T-cell (primary cell): ENCODE measurements around the gene SPTBN2. TPM values are rescaled to one million over a fixed set of nuclear protein-coding genes. Genes with fewer than 3 reads are reported as not detected.

Source experiments
- ATAC-seq, 4 experiments: fragments of 200-7000 bp in 3 of 4; fragments of 150-1000 bp in 1 of 4; cut with Tn5 transposase; replicated peaks in 1 of 4; 1 replicate in 3 of 4; 2 replicates in 1 of 4; pipeline ENCODE4 v1.10.0; 2021; ENCODE audit warnings: moderate library complexity in 3 of 4, mild to moderate bottlenecking in 2 of 4, moderate number of reproducible peaks in 1 of 4
- CTCF ChIA-PET, 2 donors: fragments of 300-600 bp; sonication (Branson Sonifier 250); formaldehyde crosslinking; loops; one replicate each; lab custom pipeline; 2022; ENCODE audit warnings: antibody characterized with exemption in 2 of 2; lab: Charles Lee
- POLR2A ChIA-PET, 2 donors: fragments of 300-600 bp; sonication (Branson Sonifier 250); formaldehyde crosslinking; loops; one replicate each; lab custom pipeline; 2022; ENCODE audit warnings: antibody characterized with exemption in 2 of 2; lab: Charles Lee
- DNase-seq, 35 experiments: peaks; one replicate each; pipeline versions ENCODE4 v3.0.0 to v3.0.0-alpha.2; 2013 to 2023
- H3K27ac ChIP-seq: one replicate; pipeline ENCODE4 v1.5.1; 2013; ENCODE audit warnings: low read length
- H3K27me3 ChIP-seq, 2 experiments: replicated peaks in 1 of 2; 1 replicate in 1 of 2; 2 replicates in 1 of 2; pipeline versions ENCODE4 v1.6.1 to v1.7.0; 2013; ENCODE audit warnings: low read length in 1 of 2, mixed read lengths in 1 of 2; ENCODE audit not compliant: control insufficient read depth in 2 of 2, insufficient read depth in 2 of 2; ENCODE audit errors: extremely low read depth in 1 of 2
- H3K36me3 ChIP-seq, 2 donors: 1 replicate in 1 of 2; 2 replicates in 1 of 2; pipeline versions ENCODE4 v1.6.1 to v1.7.0; 2013; ENCODE audit warnings: low read length in 1 of 2; ENCODE audit not compliant: control insufficient read depth in 2 of 2, insufficient read depth in 1 of 2; ENCODE audit errors: extremely low read depth in 1 of 2
- H3K4me1 ChIP-seq, 2 experiments: 1 replicate in 1 of 2; 2 replicates in 1 of 2; pipeline versions ENCODE4 v1.6.1 to v1.7.0; 2013; ENCODE audit warnings: low read length in 2 of 2, mixed read lengths in 1 of 2; ENCODE audit not compliant: insufficient read depth in 2 of 2, control insufficient read depth in 1 of 2; ENCODE audit errors: extremely low read depth in 1 of 2
- H3K4me3 ChIP-seq, 2 donors: 1 replicate in 1 of 2; 2 replicates in 1 of 2; pipeline versions ENCODE4 v1.5.1 to v1.7.0; 2013; ENCODE audit warnings: mild to moderate bottlenecking in 2 of 2, low read length in 1 of 2, moderate library complexity in 1 of 2; ENCODE audit not compliant: control insufficient read depth in 1 of 2; ENCODE audit errors: extremely low read depth in 1 of 2
- H3K9me3 ChIP-seq: 2 replicates; pipeline ENCODE4 v1.7.0; 2013
- H3K27ac Mint-ChIP-seq, 2 donors: one replicate each; pipeline ENCODE4 v1.8.0; 2020 to 2021; ENCODE audit warnings: mild to moderate bottlenecking in 2 of 2, mixed read lengths in 2 of 2
- H3K27me3 Mint-ChIP-seq, 2 donors: one replicate each; pipeline ENCODE4 v1.8.0; 2021 to 2022; ENCODE audit warnings: mixed read lengths in 2 of 2
- H3K36me3 Mint-ChIP-seq: one replicate; pipeline ENCODE4 v1.8.0; 2021; ENCODE audit warnings: mixed read lengths
- H3K4me1 Mint-ChIP-seq, 3 donors: one replicate each; pipeline ENCODE4 v1.8.0; 2020 to 2022; ENCODE audit warnings: mixed read lengths in 3 of 3, mild to moderate bottlenecking in 1 of 3
- H3K4me3 Mint-ChIP-seq, 3 donors: one replicate each; pipeline ENCODE4 v1.8.0; 2020 to 2022; ENCODE audit warnings: mild to moderate bottlenecking in 3 of 3, mixed read lengths in 3 of 3, moderate library complexity in 3 of 3
- H3K9me3 Mint-ChIP-seq, 3 donors: one replicate each; pipeline ENCODE4 v1.8.0; 2020 to 2022; ENCODE audit warnings: mixed read lengths in 3 of 3
- WGBS: methylation state at CpG from one replicate; pipeline ENCODE4 v1.1.5; 2013; ENCODE audit warnings: missing lambda C conversion rate; ENCODE audit not compliant: insufficient coverage; 5-methylcytosine and 5-hydroxymethylcytosine counted together
- total RNA-seq, 35 experiments: library from RNA in 6 of 35; stranded (reverse) in 6 of 35; fragments of 120-200 nt in 1 of 35; gene quantifications; one replicate each; pipeline versions ENCODE4 v1.2.1 to v1.2.4 and lab custom pipeline; 2013 to 2026

SPTBN2 gene
- total RNA-seq, 5 donors from 2014 or later (not counting 1 experiment from before 2014, with no cell fraction given) = 0.13 to 1.1 (median 0.60) TPM; not detected in 1

- H3K36me3 Mint-ChIP-seq = no peaks in the 10 kb centered on the region
- CTCF ChIA-PET = no interaction called here
These were observed 20.3 kb downstream of the SPTBN2 start for GRCh38 chr11:66708701-66709100.

GRCh38 chr11:66708094-66708493 is 20.9 kb downstream of the SPTBN2 start:
- no peaks in the 10 kb centered on the region for H3K36me3 Mint-ChIP-seq
- POLR2A ChIA-PET = no interaction called here
- Histone ChIP-seq H3K27ac (no peak overlapping the region), H3K4me3 (no peak overlapping the region), H3K27me3 (peaks cover 0 to 14% of the 10 kb centered on the region in 2 experiments), H3K4me1 (no peaks in the 10 kb centered on the region), H3K9me3 (no peaks in the 10 kb centered on the region), H3K36me3 (no peaks in the 10 kb centered on the region)
- H3K4me3 Mint-ChIP-seq = no peak overlapping the region
- ATAC-seq (no peak), DNase-seq (no peak)
- CTCF ChIA-PET = no interaction called here
- H3K27ac Mint-ChIP-seq = no peak overlapping the region
- WGBS = 85% methylated on average over 9 of the region's 20 CpGs
- H3K4me1 Mint-ChIP-seq = peaks cover 0 to 2% (median 0%) of the 10 kb centered on the region in 3 donors
- peaks cover 0 to 3% of the 10 kb centered on the region in 2 donors for H3K27me3 Mint-ChIP-seq
- H3K9me3 Mint-ChIP-seq = no peaks in the 10 kb centered on the region

More at GRCh38 chr11:66708701-66709100, 20.3 kb downstream of the SPTBN2 start:
- peaks cover 0 to 2% (median 0%) of the 10 kb centered on the region in 3 donors for H3K4me1 Mint-ChIP-seq
- H3K27me3 Mint-ChIP-seq = peaks cover 5 to 8% of the 10 kb centered on the region in 2 donors
- no peaks in the 10 kb centered on the region for H3K36me3 ChIP-seq
- no peaks in the 10 kb centered on the region for H3K9me3 ChIP-seq
- no peaks in the 10 kb centered on the region for H3K9me3 Mint-ChIP-seq
- POLR2A ChIA-PET = no interaction called here
- H3K27ac ChIP-seq = no peak overlapping the region
- no peak overlapping the region for H3K4me3 ChIP-seq
- H3K4me3 Mint-ChIP-seq = no peak overlapping the region
- H3K27ac Mint-ChIP-seq = no peak overlapping the region
- DNase-seq (no peak), ATAC-seq (no peak)
- H3K4me1 ChIP-seq = no peaks in the 10 kb centered on the region
- 93% methylated on average over 10 of the region's 14 CpGs for WGBS
- H3K27me3 ChIP-seq = peaks cover 0 to 19% of the 10 kb centered on the region in 2 experiments

GRCh38 chr11:66707486-66707885 is 21.5 kb downstream of the SPTBN2 start:
- 93% methylated on average over 20 of the region's 26 CpGs for WGBS
- no peak overlapping the region for H3K27ac Mint-ChIP-seq
- Histone ChIP-seq H3K27me3 (peaks cover 0 to 8% of the 10 kb centered on the region in 2 experiments), H3K36me3 (no peaks in the 10 kb centered on the region), H3K27ac (no peak overlapping the region), H3K4me3 (no peak overlapping the region), H3K9me3 (no peaks in the 10 kb centered on the region), H3K4me1 (no peaks in the 10 kb centered on the region)
- no peak for DNase-seq
- H3K4me3 Mint-ChIP-seq = no peak overlapping the region
- no peaks in the 10 kb centered on the region for H3K36me3 Mint-ChIP-seq
- ChIA-PET POLR2A (no interaction called here), CTCF (no interaction called here)
- peaks cover 0 to 2% (median 0%) of the 10 kb centered on the region in 3 donors for H3K4me1 Mint-ChIP-seq
- no peak for ATAC-seq
- H3K9me3 Mint-ChIP-seq = no peaks in the 10 kb centered on the region
- H3K27me3 Mint-ChIP-seq = no peaks in the 10 kb centered on the region

DNA sequence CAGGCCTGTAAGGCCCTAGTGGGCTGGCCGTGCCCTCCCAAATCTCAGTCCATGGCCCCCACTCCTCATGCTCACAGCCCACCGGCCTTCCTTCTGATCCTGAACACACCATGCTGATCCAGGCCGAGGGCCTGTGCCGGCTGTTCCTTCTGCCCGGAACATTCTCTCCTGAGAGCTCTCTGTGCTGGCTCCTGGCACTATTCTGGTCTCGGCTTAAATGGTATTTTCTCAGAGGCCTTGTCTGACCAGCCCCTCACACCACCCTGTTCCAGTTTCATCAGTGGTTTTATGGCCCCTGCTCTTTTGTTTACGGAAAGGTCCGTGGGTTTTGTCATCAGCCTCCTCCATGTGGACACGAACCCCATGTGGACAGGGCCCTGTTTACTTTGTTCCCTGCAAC is 22.0 kb downstream of the SPTBN2 start:
- Mint-ChIP-seq H3K4me3 (no peak overlapping the region), H3K4me1 (peaks cover 0 to 2% (median 0%) of the 10 kb centered on the region in 3 donors), H3K36me3 (no peaks in the 10 kb centered on the region), H3K27ac (no peak overlapping the region), H3K9me3 (no peaks in the 10 kb centered on the region), H3K27me3 (no peaks in the 10 kb centered on the region)
- H3K4me1 ChIP-seq = no peaks in the 10 kb centered on the region
- CTCF ChIA-PET = no interaction called here
- no peak overlapping the region for H3K4me3 ChIP-seq
- no peaks in the 10 kb centered on the region for H3K36me3 ChIP-seq
- ATAC-seq (no peak), DNase-seq (no peak)
- WGBS = 93% methylated on average over 9 of the region's 9 CpGs
- H3K27me3 ChIP-seq = peaks cover 0 to 11% of the 10 kb centered on the region in 2 experiments
- H3K9me3 ChIP-seq = no peaks in the 10 kb centered on the region
- H3K27ac ChIP-seq = no peak overlapping the region
- POLR2A ChIA-PET = no interaction called here

- H3K9me3 ChIP-seq = no peaks in the 10 kb centered on the region
- H3K9me3 Mint-ChIP-seq = no peaks in the 10 kb centered on the region
- no peak overlapping the region for H3K4me3 ChIP-seq
- CTCF ChIA-PET = no interaction called here
- no peak for DNase-seq
- H3K36me3 ChIP-seq = no peaks in the 10 kb centered on the region
- no peaks in the 10 kb centered on the region for H3K36me3 Mint-ChIP-seq
- H3K27me3 Mint-ChIP-seq = no peaks in the 10 kb centered on the region
- ATAC-seq = no peak
- H3K4me1 ChIP-seq = no peaks in the 10 kb centered on the region
- H3K4me1 Mint-ChIP-seq = peaks cover 0 to 6% (median 2%) of the 10 kb centered on the region in 3 donors
- H3K4me3 Mint-ChIP-seq = no peak overlapping the region
- H3K27ac ChIP-seq = no peak overlapping the region
- H3K27me3 ChIP-seq = peaks cover 0 to 20% of the 10 kb centered on the region in 2 experiments
- 92% methylated on average over 26 of the region's 26 CpGs for WGBS
- H3K27ac Mint-ChIP-seq = no peak overlapping the region
- POLR2A ChIA-PET = no interaction called here
These were observed 23.3 kb downstream of the SPTBN2 start for GRCh38 chr11:66705587-66706335.

DNA sequence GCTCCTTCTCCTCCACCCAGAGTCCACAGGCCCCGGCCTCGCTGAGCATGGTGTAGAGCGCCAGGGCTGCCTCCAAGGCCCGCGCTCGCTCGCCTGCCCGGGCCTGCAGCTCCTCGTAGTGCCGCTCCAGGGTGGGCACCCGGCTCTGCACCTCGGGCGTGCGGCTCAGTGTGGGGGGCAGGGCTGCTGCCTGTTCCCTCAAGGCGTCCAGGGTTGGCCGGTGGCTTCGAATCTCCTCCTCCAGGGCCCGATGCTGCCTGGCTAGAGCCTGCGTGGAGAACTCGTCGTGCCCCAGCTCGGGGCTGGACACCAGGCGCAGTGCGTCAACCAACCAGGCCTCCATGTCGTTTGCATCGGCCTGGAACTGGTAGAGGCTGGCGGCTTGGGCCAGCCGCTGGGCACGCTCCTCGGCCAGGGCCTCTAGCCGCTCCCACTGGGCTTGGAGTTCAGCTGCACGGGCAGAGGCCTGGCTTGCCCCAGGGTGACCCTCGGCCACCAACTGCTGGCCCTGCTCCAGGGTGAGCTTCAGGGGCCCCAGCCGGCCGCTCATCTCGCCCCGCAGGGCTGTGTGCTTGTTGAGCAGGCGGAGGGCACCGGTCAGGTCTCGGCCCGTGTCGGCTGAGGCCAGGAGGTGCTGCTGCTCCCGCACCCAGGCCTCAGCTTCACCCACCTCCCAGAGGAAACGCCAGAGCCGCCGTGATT is 24.2 kb downstream of the SPTBN2 start:
- Histone ChIP-seq H3K27me3 (peaks cover 0 to 20% of the 10 kb centered on the region in 2 experiments), H3K36me3 (no peaks in the 10 kb centered on the region), H3K27ac (no peak overlapping the region), H3K4me1 (no peaks in the 10 kb centered on the region), H3K4me3 (no peak overlapping the region), H3K9me3 (no peaks in the 10 kb centered on the region)
- Mint-ChIP-seq H3K27ac (no peak overlapping the region), H3K4me3 (no peak overlapping the region), H3K27me3 (no peaks in the 10 kb centered on the region), H3K4me1 (peaks cover 0 to 6% (median 2%) of the 10 kb centered on the region in 3 donors), H3K36me3 (no peaks in the 10 kb centered on the region), H3K9me3 (no peaks in the 10 kb centered on the region)
- WGBS = 93% methylated on average over 45 of the region's 46 CpGs
- ATAC-seq (no peak), DNase-seq (no peak)
- ChIA-PET POLR2A (no interaction called here), CTCF (no interaction called here)
